ENCODE measurements around the gene GPX4. TPM values are rescaled to one million over a fixed set of nuclear protein-coding genes. Genes with fewer than 3 reads are reported as not detected.

Gene GPX4
- total and polyA plus RNA-seq, 7 donors = 269 to 662 (median 398) TPM

DNA sequence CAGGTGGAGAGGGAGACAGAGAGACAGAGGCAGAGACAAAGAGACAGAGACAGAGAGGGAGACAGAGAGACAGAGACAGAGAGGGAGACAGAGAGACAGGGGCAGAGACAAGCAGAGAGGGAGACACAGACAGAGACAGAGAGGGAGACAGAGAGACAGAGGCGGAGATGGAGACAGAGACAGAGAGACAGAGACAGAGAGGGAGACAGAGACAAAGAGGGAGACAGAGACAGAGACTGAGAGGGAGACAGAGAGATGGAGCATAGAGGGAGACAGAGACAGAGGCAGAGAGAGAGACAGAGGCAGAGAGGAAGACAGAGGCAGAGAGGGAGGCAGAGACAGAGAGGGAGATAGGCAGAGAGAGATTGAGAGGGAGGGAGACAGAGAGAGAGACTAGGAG is 40.9 kb downstream of the GPX4 start:
- Histone ChIP-seq H3K27ac (no peak overlapping the region), H3K27me3 (no peaks in the 10 kb centered on the region), H3K36me3 (peaks cover 0 to 49% (median 5%) of the 10 kb centered on the region in 4 donors), H3K9me3 (no peaks in the 10 kb centered on the region), H3K4me1 (peaks cover 0 to 5% (median 0%) of the 10 kb centered on the region in 4 donors), H3K4me3 (no peak overlapping the region)
- intact Hi-C loops (cut with DNase I) = no loop called here
- TF ChIP-seq POLR2A (IDR thresholded peaks at IDR 0.05) (no peak), POLR2AphosphoS5 (IDR thresholded peaks at IDR 0.05) (no peak), EP300 (IDR thresholded peaks at IDR 0.05) (no peak)
- TF ChIP-seq, protein P1, sequence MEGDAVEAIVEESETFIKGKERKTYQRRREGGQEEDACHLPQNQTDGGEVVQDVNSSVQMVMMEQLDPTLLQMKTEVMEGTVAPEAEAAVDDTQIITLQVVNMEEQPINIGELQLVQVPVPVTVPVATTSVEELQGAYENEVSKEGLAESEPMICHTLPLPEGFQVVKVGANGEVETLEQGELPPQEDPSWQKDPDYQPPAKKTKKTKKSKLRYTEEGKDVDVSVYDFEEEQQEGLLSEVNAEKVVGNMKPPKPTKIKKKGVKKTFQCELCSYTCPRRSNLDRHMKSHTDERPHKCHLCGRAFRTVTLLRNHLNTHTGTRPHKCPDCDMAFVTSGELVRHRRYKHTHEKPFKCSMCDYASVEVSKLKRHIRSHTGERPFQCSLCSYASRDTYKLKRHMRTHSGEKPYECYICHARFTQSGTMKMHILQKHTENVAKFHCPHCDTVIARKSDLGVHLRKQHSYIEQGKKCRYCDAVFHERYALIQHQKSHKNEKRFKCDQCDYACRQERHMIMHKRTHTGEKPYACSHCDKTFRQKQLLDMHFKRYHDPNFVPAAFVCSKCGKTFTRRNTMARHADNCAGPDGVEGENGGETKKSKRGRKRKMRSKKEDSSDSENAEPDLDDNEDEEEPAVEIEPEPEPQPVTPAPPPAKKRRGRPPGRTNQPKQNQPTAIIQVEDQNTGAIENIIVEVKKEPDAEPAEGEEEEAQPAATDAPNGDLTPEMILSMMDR (IDR thresholded peaks at IDR 0.05) = no peak
- 94 to 95% methylated on average over 1 of the region's 1 CpG for WGBS, 2 donors
- no peak for DNase-seq

DNA sequence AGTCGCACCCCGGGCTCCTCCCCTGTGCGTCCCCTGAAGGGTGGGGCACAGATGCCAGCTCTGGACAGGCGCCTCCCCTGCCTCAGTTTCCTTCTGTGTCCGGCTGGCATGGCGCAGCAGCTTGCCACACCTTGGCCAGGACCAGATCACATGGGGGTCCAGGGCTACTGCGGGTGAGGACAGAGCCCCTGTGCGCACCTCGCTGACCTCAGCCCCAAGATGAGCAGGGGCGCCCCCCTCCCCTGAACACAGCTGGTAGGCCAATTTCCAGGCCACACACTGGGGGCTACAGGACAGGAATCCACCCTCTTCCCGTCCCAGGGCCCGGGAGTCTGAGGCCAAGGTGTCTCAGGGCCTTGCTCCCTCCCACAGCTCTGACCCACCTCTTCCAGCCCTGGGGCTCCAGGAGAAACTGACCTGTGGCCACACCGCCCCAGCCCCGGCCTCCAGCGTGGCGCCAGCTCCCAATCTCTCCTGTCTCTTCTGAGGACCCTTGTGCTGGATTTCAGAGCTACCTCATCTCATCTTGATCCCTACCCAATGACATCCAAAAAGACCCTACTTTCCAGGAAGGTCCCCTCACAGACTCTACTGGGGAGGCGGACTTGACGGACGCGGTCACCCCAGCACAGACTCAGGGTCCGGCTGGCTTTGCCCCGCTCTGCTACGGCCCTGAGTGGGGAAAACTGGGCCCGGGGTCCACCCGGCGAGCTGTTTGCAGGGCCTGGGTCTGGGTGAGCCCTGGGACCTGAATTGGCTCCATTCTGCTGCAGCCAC is 42.0 kb downstream of the GPX4 start:
- H3K27ac ChIP-seq = no peak overlapping the region
- no peaks in the 10 kb centered on the region for H3K27me3 ChIP-seq
- H3K4me3 ChIP-seq = no peak overlapping the region
- no peak for DNase-seq
- 94 to 95% methylated on average over 26 of the region's 26 CpGs for WGBS, 2 donors
- intact Hi-C loops (cut with DNase I) = no loop called here
- peaks cover 0 to 60% (median 5%) of the 10 kb centered on the region in 4 donors for H3K36me3 ChIP-seq
- H3K4me1 ChIP-seq = peaks cover 0 to 5% (median 0%) of the 10 kb centered on the region in 4 donors
- H3K9me3 ChIP-seq = no peaks in the 10 kb centered on the region
- no peak for TF ChIP-seq POLR2AphosphoS5 (IDR thresholded peaks at IDR 0.05)

DNA sequence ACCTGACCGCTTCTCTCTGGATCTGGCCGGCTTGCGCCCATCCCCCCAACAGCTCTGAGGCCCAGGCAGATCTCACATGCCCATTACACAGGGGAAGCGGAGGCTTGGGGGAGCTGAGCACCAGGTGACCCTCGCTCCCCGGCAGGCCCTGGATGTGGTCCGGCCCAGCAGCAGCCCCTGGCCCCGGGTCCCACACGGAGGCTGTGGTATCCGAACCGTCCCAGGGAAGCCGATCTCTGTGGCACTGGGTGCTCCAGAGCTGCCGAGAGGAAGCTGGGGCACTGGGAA is 42.6 kb downstream of the GPX4 start:
- WGBS, 2 donors = 95 to 96% methylated on average over 13 of the region's 13 CpGs
- Histone ChIP-seq H3K27me3 (no peaks in the 10 kb centered on the region), H3K4me1 (peaks cover 0 to 5% (median 0%) of the 10 kb centered on the region in 4 donors), H3K27ac (no peak overlapping the region), H3K9me3 (no peaks in the 10 kb centered on the region), H3K4me3 (no peak overlapping the region), H3K36me3 (peaks cover 0 to 65% (median 6%) of the 10 kb centered on the region in 4 donors)
- TF ChIP-seq POLR2AphosphoS5 (IDR thresholded peaks at IDR 0.05) (no peak), EP300 (IDR thresholded peaks at IDR 0.05) (no peak)
- intact Hi-C loops (cut with DNase I) = no loop called here
- no peak for DNase-seq

DNA sequence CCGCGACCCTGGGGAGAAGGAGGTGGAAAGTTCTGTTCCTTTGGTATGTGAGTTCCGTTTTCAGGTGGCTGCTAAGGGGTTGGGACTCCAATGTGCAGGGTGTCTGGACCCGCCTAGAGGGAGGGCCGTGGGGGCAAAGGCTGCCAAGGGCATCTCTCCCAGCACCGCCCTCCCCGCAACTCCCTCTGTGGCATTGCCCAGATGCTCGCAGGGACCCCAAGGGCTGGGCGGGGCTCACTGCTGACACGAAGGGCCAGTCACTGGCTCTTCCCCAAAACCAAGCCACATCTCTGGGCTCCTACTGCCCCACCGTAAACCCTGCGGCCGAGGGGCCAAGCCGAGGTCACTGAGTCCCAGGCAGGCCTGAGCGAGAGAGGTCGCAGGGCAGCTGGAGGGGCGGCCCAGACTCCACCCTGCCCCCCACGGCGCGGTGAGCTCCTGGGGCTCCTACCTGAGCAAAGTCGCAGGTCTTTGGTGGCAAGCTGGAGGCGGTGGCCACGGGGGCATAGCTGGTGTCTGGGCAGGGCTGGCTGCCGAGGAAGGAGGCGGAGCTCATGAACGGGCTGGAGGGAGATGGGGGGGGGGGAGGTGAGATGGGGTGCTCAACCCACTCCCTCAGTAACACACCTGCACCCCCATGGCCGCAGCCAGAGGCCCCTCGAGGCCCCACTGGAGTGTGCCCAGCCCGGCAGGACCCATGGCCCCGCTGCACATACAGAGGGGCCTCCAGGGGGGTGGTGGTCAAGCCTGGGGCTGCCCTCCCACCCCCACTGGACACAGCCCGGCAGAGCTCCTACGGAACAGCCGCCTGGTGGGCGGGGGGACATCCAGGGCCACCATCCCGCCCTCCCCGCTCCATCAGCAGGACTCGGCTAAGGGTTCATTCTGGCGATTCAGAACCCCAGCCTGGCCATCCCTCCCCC is 43.3 kb downstream of the GPX4 start:
- H3K9me3 ChIP-seq = no peaks in the 10 kb centered on the region
- 85 to 90% methylated on average over 38 of the region's 38 CpGs for WGBS, 2 donors
- no peak for DNase-seq
- TF ChIP-seq POLR2AphosphoS5 (IDR thresholded peaks at IDR 0.05) (no peak), POLR2A (IDR thresholded peaks at IDR 0.05) (no peak), EP300 (IDR thresholded peaks at IDR 0.05) (no peak)
- TF ChIP-seq, protein P1 (IDR thresholded peaks at IDR 0.05) = no peak
- H3K4me1 ChIP-seq = peaks cover 0 to 5% (median 0%) of the 10 kb centered on the region in 4 donors
- intact Hi-C loops (cut with DNase I) = no loop called here
- H3K36me3 ChIP-seq = peaks cover 0 to 73% (median 10%) of the 10 kb centered on the region in 4 donors
- no peaks in the 10 kb centered on the region for H3K27me3 ChIP-seq
- no peak overlapping the region for H3K4me3 ChIP-seq
- no peak overlapping the region for H3K27ac ChIP-seq

DNA sequence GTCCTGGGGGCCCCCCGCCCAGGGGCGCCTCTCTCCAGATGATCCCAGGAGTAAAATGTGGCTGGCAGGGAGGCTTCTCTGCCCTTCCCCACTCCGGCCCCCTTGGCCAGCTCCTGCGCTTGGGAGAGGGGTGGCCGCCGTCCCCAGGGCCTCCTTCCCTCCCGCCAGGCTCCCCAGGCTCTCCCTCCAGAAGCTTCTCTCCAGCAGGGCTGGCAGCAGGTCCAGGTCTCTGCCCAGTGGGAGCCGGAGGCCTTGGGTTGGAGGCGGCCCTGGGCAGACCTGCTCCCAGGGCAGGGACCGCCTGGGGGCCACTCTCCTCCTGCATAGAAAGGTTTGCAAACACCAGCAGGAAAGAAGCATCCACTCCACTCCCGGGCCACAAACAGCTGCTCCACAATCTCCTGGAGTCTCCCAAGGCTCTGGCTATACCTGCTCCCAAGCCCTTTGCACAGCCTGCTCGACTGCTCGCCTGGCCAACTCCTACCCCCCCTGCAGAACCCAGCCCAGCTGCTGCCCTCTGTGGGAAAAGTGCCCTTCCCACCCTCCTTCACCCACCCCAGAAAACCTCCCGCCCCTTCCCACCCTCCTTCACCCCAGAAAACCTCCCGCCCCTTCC is 44.2 kb downstream of the GPX4 start:
- no peaks in the 10 kb centered on the region for H3K9me3 ChIP-seq
- no peak overlapping the region for H3K27ac ChIP-seq
- H3K4me3 ChIP-seq = no peak overlapping the region
- peaks cover 0 to 76% (median 13%) of the 10 kb centered on the region in 4 donors for H3K36me3 ChIP-seq
- WGBS, 2 donors = 89 to 91% methylated on average over 15 of the region's 15 CpGs
- DNase-seq = no peak
- H3K27me3 ChIP-seq = no peaks in the 10 kb centered on the region
- H3K4me1 ChIP-seq = peaks cover 0 to 5% (median 2%) of the 10 kb centered on the region in 4 donors
- TF ChIP-seq POLR2A (IDR thresholded peaks at IDR 0.05) (no peak), EP300 (IDR thresholded peaks at IDR 0.05) (no peak), POLR2AphosphoS5 (IDR thresholded peaks at IDR 0.05) (no peak)
- TF ChIP-seq, protein P1 (IDR thresholded peaks at IDR 0.05) = no peak
- intact Hi-C loops (cut with DNase I) = no loop called here
